IMR-90 (cell line): Measurements from ENCODE around the gene PTCD2. TPM values are rescaled to one million over a fixed set of nuclear protein-coding genes. Genes with fewer than 3 reads are reported as not detected.
A peak's percentile ranks its signal among the peaks of the same experiment; 100 is the strongest.

Experiments used
- ATAC-seq: fragments of 200-7000 bp; cut with Tn5 transposase; 2 replicates; pipeline ENCODE4 v1.9.1; 2020; ENCODE audit warnings: low read depth, mild to moderate bottlenecking, moderate library complexity
- BruUV-seq: library from RNA; stranded (reverse); fragments of 400-500 nt; replicated peaks from 2 replicates; lab custom pipeline; 2021; lab: Mats Ljungman, UMichigan
- CTCF ChIA-PET: fragments of 300-600 bp; formaldehyde crosslinking; extraction: SDS; loops from one replicate; lab custom pipeline; 2021; ENCODE audit warnings: antibody characterized with exemption; lab: Yijun Ruan, JAX
- POLR2A ChIA-PET: fragments of 300-600 bp; sonication (Branson Sonifier 250); formaldehyde crosslinking; loops from one replicate; lab custom pipeline; 2022; ENCODE audit warnings: antibody characterized with exemption; ENCODE audit not compliant: unreplicated experiment; lab: Charles Lee
- DNase-seq: peaks from one replicate; pipeline ENCODE4 v3.0.0; 2013
- H2AFZ ChIP-seq: replicated peaks from 2 replicates; pipeline ENCODE3; 2013; ENCODE audit warnings: low read length, mild to moderate bottlenecking; ENCODE audit not compliant: poor library complexity
- H2AK5ac ChIP-seq: 2 replicates; pipeline ENCODE4 v1.6.1; 2013; ENCODE audit warnings: low read depth, low read length, inconsistent platforms
- H2AK9ac ChIP-seq: replicated peaks from 2 replicates; pipeline ENCODE3; 2013; ENCODE audit warnings: mild to moderate bottlenecking, low read depth, low read length, moderate library complexity; ENCODE audit not compliant: poor library complexity
- H2BK120ac ChIP-seq: 2 replicates; pipeline ENCODE4 v1.6.1; 2013; ENCODE audit warnings: low read depth, low read length, inconsistent platforms
- H2BK15ac ChIP-seq: 3 replicates; pipeline ENCODE4 v1.6.1; 2013; ENCODE audit warnings: low read depth, low read length, inconsistent platforms
- H2BK20ac ChIP-seq: 2 replicates; pipeline ENCODE4 v1.6.1; 2013; ENCODE audit warnings: low read depth, mild to moderate bottlenecking, inconsistent platforms, low read length, moderate library complexity
- H2BK5ac ChIP-seq: 2 replicates; pipeline ENCODE4 v1.6.1; 2013; ENCODE audit warnings: mild to moderate bottlenecking, low read depth, low read length, inconsistent platforms; ENCODE audit not compliant: poor library complexity, severe bottlenecking
- H3K14ac ChIP-seq: replicated peaks from 2 replicates; pipeline ENCODE4 v1.6.1; 2013; ENCODE audit warnings: low read depth, low read length, inconsistent platforms
- H3K18ac ChIP-seq: 2 replicates; pipeline ENCODE4 v1.6.1; 2013; ENCODE audit warnings: low read depth, low read length, control low read depth
- H3K23ac ChIP-seq: 2 replicates; pipeline ENCODE4 v1.6.1; 2013; ENCODE audit warnings: low read depth, low read length, inconsistent platforms
- H3K27ac ChIP-seq: 2 replicates; pipeline ENCODE4 v1.5.1; 2013; ENCODE audit warnings: mild to moderate bottlenecking, control low read depth, low read length; ENCODE audit not compliant: insufficient read depth
- H3K27me3 ChIP-seq: 2 replicates; pipeline ENCODE4 v1.6.1; 2013; ENCODE audit warnings: low read length; ENCODE audit not compliant: control insufficient read depth, insufficient read depth
- H3K36me3 ChIP-seq: 2 replicates; pipeline ENCODE4 v1.6.1; 2013; ENCODE audit warnings: low read length, mixed read lengths; ENCODE audit not compliant: control insufficient read depth, insufficient read depth
- H3K4ac ChIP-seq: 2 replicates; pipeline ENCODE4 v1.6.1; 2013; ENCODE audit warnings: low read depth, low read length, inconsistent platforms
- H3K4me1 ChIP-seq: 2 replicates; pipeline ENCODE4 v1.6.1; 2013; ENCODE audit warnings: low read length, mixed read lengths; ENCODE audit not compliant: control insufficient read depth, insufficient read depth
- H3K4me2 ChIP-seq: 2 replicates; pipeline ENCODE4 v1.6.1; 2013; ENCODE audit warnings: low read depth, mild to moderate bottlenecking, control low read depth, low read length, moderate library complexity
- H3K4me3 ChIP-seq: 2 replicates; pipeline ENCODE4 v1.5.1; 2013; ENCODE audit warnings: low read depth, mild to moderate bottlenecking, control low read depth, low read length, moderate library complexity; ENCODE audit not compliant: insufficient read depth
- H3K56ac ChIP-seq: 2 replicates; pipeline ENCODE4 v1.6.1; 2013; ENCODE audit warnings: low read length, inconsistent platforms; ENCODE audit not compliant: insufficient read depth; ENCODE audit errors: extremely low read depth
- H3K79me1 ChIP-seq, 2 experiments: 2 replicates each; pipeline ENCODE4 v1.6.1; 2013; ENCODE audit warnings: low read length in 2 of 2, inconsistent platforms in 1 of 2, low read depth in 1 of 2
- H3K9ac ChIP-seq: 2 replicates; pipeline ENCODE4 v1.6.1; 2013; ENCODE audit warnings: low read depth, low read length, control low read depth
- H3K9me1 ChIP-seq: 2 replicates; pipeline ENCODE4 v1.6.1; 2013; ENCODE audit warnings: low read length, inconsistent platforms; ENCODE audit not compliant: insufficient read depth
- H3K9me3 ChIP-seq: 2 replicates; pipeline ENCODE4 v1.6.1; 2013; ENCODE audit warnings: low read length; ENCODE audit not compliant: control insufficient read depth, insufficient read depth
- H4K20me1 ChIP-seq: 2 replicates; pipeline ENCODE4 v1.6.1; 2013; ENCODE audit warnings: low read length, inconsistent platforms; ENCODE audit not compliant: insufficient read depth
- H4K5ac ChIP-seq: 2 replicates; pipeline ENCODE4 v1.6.1; 2013; ENCODE audit warnings: mild to moderate bottlenecking, low read depth, low read length, control low read depth
- H4K8ac ChIP-seq, 2 experiments: 2 replicates each; pipeline ENCODE4 v1.6.1; 2013; ENCODE audit warnings: low read depth in 2 of 2, low read length in 2 of 2, control low read depth in 1 of 2, inconsistent platforms in 1 of 2
- H4K91ac ChIP-seq: 2 replicates; pipeline ENCODE4 v1.6.1; 2013; ENCODE audit warnings: low read depth, low read length, inconsistent platforms; ENCODE audit not compliant: insufficient read depth
- BHLHE40 ChIP-seq: fragments of 150-350 bp; IDR thresholded peaks from 2 replicates; pipeline ENCODE4 v1.6.1; 2016; ENCODE audit warnings: mild to moderate bottlenecking, low read depth, low read length
- CEBPB ChIP-seq: IDR thresholded peaks from 2 replicates; pipeline ENCODE4 v1.6.1; 2012; ENCODE audit warnings: low read depth, low read length, improper control_type of control experiment
- CHD1 ChIP-seq: IDR thresholded peaks from 2 replicates; pipeline ENCODE4 v1.6.1; 2012; ENCODE audit warnings: low read depth, low read length, improper control_type of control experiment
- CTCF ChIP-seq: conservative IDR thresholded peaks from 2 replicates; pipeline ENCODE4 v1.5.1; 2012; ENCODE audit warnings: mild to moderate bottlenecking, low read depth, low read length, improper control_type of control experiment
- ELK1 ChIP-seq: fragments of 150-350 bp; IDR thresholded peaks from 2 replicates; pipeline ENCODE4 v1.6.1; 2016; ENCODE audit warnings: low read depth, mild to moderate bottlenecking, low read length, moderate library complexity, borderline replicate concordance
- FOS ChIP-seq: fragments of 150-350 bp; IDR thresholded peaks from 2 replicates; pipeline ENCODE4 v1.6.1; 2016; ENCODE audit warnings: low read depth, low read length
- MAFK ChIP-seq: IDR thresholded peaks from 2 replicates; pipeline ENCODE4 v1.6.1; 2012; ENCODE audit warnings: low read depth, low read length, improper control_type of control experiment
- MAZ ChIP-seq: IDR thresholded peaks from 2 replicates; pipeline ENCODE4 v1.6.1; 2012; ENCODE audit warnings: low read depth, mild to moderate bottlenecking, low read length, improper control_type of control experiment, moderate library complexity, borderline replicate concordance
- MXI1 ChIP-seq: IDR thresholded peaks from 2 replicates; pipeline ENCODE4 v1.6.1; 2012; ENCODE audit warnings: low read depth, mild to moderate bottlenecking, low read length, moderate library complexity, borderline replicate concordance
- NFE2L2 ChIP-seq: fragments of 150-350 bp; IDR thresholded peaks from 2 replicates; pipeline ENCODE4 v1.6.1; 2016; ENCODE audit warnings: low read depth, mild to moderate bottlenecking, low read length
- POLR2A ChIP-seq: IDR thresholded peaks from 2 replicates; pipeline ENCODE4 v1.6.1; 2012; ENCODE audit warnings: mild to moderate bottlenecking, low read depth, low read length
- RAD21 ChIP-seq: IDR thresholded peaks from 2 replicates; pipeline ENCODE4 v1.6.1; 2012; ENCODE audit warnings: low read length, improper control_type of control experiment
- RCOR1 ChIP-seq: IDR thresholded peaks from 2 replicates; pipeline ENCODE4 v1.6.1; 2012; ENCODE audit warnings: mild to moderate bottlenecking, low read length, improper control_type of control experiment; ENCODE audit not compliant: insufficient replicate concordance
- RFX5 ChIP-seq: IDR thresholded peaks from 2 replicates; pipeline ENCODE4 v1.8.0; 2012; ENCODE audit warnings: low read depth, mild to moderate bottlenecking, low read length, moderate library complexity
- SMC3 ChIP-seq: fragments of 150-350 bp; IDR thresholded peaks from 2 replicates; pipeline ENCODE4 v1.6.1; 2016; ENCODE audit warnings: low read depth, mild to moderate bottlenecking, antibody characterized with exemption, low read length, moderate library complexity
- WGBS, 2 experiments: methylation state at CpG; one replicate each; pipeline versions ENCODE4 v1.1.5 to v1.1.7; 2013; ENCODE audit warnings: missing lambda C conversion rate in 2 of 2; ENCODE audit not compliant: insufficient read length in 1 of 2; ENCODE audit errors: extremely low coverage in 2 of 2; 5-methylcytosine and 5-hydroxymethylcytosine counted together
- dilution Hi-C: fragments of 300-500 bp; cut with HindIII; formaldehyde crosslinking; loops from one replicate; pipeline ENCODE4 v1.14.3; 2018; ENCODE audit warnings: low sequenced_read_pairs; ENCODE audit not compliant: unreplicated experiment
- in situ Hi-C: fragments of 300-500 bp; cut with MboI; formaldehyde crosslinking; loops from 3 replicates; pipeline ENCODE4 v1.14.3; 2019; ENCODE audit warnings: low sequenced_read_pairs, inconsistent platforms, mixed read lengths
- intact Hi-C: fragments of 100-400 bp; cut with micrococcal nuclease; formaldehyde crosslinking; loops from 2 replicates; pipeline ENCODE4 v1.10.0; 2022
- polyA plus RNA-seq, 3 experiments: library from polyadenylated mRNA; depleted of rRNA; stranded (reverse); fragments of >200 nt; gene quantifications; 2 replicates each; pipeline ENCODE4 v1.2.3, GENCODE V29; 2012; ENCODE audit warnings: low replicate concordance in 1 of 3
- total RNA-seq: library from RNA; depleted of rRNA; stranded (reverse); fragments of >200 nt; gene quantifications from 2 replicates; pipeline ENCODE4 v1.2.3, GENCODE V29; 2012
- TF ChIP-seq, protein P1 (sequence below): fragments of 150-350 bp; IDR thresholded peaks from 2 replicates; pipeline ENCODE4 v1.6.1; 2017; ENCODE audit warnings: mild to moderate bottlenecking, antibody characterized with exemption, low read length, low read depth

PTCD2 gene
- total and polyA plus RNA-seq, 2 of the 4 experiments (the other 2 are of a cell fraction) = 6.5 to 9.9 TPM

DNA sequence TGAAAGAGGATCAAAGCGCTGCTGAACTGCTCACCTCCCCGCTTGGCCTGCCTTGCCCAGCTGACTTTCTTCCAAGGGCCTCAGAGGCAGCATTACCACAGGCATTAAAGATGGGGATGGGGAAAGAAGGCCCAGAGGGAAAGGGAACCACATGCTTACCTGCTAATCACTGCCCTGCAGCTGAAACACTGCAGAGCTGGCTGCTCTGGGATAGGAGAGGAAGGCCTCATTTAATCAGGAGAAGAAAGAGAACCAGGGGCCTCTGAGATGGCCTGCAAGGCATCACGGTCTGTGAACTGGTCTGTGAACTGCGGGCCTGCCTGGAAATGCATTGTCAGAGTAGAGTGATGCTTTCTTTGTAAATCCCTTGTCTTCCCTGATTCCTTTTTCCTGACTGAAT is 44.8 kb downstream of the PTCD2 start:
- peak overlapping the region in 1 of 2 experiments; percentile 33; a peak in 1 of 4 replicates for H4K8ac ChIP-seq
- no peak overlapping the region for H3K23ac ChIP-seq
- peak overlapping the region; percentile 70 for H4K91ac ChIP-seq
- H3K4me3 ChIP-seq = no peak overlapping the region
- H3K27ac ChIP-seq = no peak overlapping the region
- CTCF ChIA-PET = no interaction called here
- H2BK15ac ChIP-seq = peak overlapping the region; percentile 64; the same call in 2 of the 3 replicates
- H4K20me1 ChIP-seq = no peaks in the 10 kb centered on the region
- in situ Hi-C loops (loop anchor here (5.0 to 25.0 kb wide), 2 partner anchors 147 to 452 kb away; partner anchors contain the start of genes TNPO1 and ZNF366), dilution Hi-C loops (no loop called here), intact Hi-C loops (loop anchor here (10.0 kb wide), 2 partner anchors 240 to 480 kb away; no protein-coding TSS in a partner anchor)
- H2BK5ac ChIP-seq = peak overlapping the region; percentile 2
- POLR2A ChIA-PET = no interaction called here
- H3K4ac ChIP-seq = peak overlapping the region; percentile 67
- peaks cover 2% of the 10 kb centered on the region for H3K36me3 ChIP-seq
- no peak overlapping the region; the same call in 1 of the 2 replicates for H3K14ac ChIP-seq
- H3K79me1 ChIP-seq = peaks cover 0 to 6% of the 10 kb centered on the region in 2 experiments; a peak in 3 of 4 replicates
- ATAC-seq (no peak), DNase-seq (no peak)
- no peaks in the 10 kb centered on the region for H3K9me3 ChIP-seq
- peak overlapping the region; percentile 44 for H2BK120ac ChIP-seq
- no peak overlapping the region for H2AFZ ChIP-seq
- H3K18ac ChIP-seq = no peak overlapping the region
- H2BK20ac ChIP-seq = peak overlapping the region; percentile 79
- no peak overlapping the region for H3K9ac ChIP-seq
- peaks cover 8% of the 10 kb centered on the region for H3K9me1 ChIP-seq
- no peak overlapping the region for H3K4me2 ChIP-seq
- WGBS, 2 experiments = no CpG with 5 or more reads among the region's 4 CpGs
- no peaks in the 10 kb centered on the region for H3K27me3 ChIP-seq
- TF ChIP-seq RCOR1 = no peak
- TF ChIP-seq MXI1 = no peak
- no peak for TF ChIP-seq BHLHE40
- TF ChIP-seq CTCF = no peak
- no peak for TF ChIP-seq RFX5
- no peak for TF ChIP-seq RAD21
- TF ChIP-seq MAZ = no peak
- no peak for TF ChIP-seq MAFK
- TF ChIP-seq, protein P1, sequence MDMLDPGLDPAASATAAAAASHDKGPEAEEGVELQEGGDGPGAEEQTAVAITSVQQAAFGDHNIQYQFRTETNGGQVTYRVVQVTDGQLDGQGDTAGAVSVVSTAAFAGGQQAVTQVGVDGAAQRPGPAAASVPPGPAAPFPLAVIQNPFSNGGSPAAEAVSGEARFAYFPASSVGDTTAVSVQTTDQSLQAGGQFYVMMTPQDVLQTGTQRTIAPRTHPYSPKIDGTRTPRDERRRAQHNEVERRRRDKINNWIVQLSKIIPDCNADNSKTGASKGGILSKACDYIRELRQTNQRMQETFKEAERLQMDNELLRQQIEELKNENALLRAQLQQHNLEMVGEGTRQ = no peak
- TF ChIP-seq CEBPB = no peak
- TF ChIP-seq NFE2L2 = no peak
- TF ChIP-seq CHD1 = no peak
- TF ChIP-seq FOS = no peak
- no peak for TF ChIP-seq ELK1
- no peak for TF ChIP-seq POLR2A
- TF ChIP-seq SMC3 = no peak
- H3K4me1 ChIP-seq = peaks cover 8% of the 10 kb centered on the region
- peak overlapping the region; percentile 83 for H2AK9ac ChIP-seq
- no TSS peak for BruUV-seq
- H2AK5ac ChIP-seq = peak overlapping the region; percentile 52
- peak overlapping the region; percentile 12; the same call in 1 of the 2 replicates for H4K5ac ChIP-seq
- H3K56ac ChIP-seq = no peak overlapping the region
